Activated CD8-positive, alpha-beta memory T cell treated with anti-CD3 and anti-CD28 coated beads, Interleukin-2, amount 50 U/mL, for 1 hour (primary cell): ENCODE data around the gene VRTN.
"Not testable (repeated sequence)": the region's sequence is repeated elsewhere in the genome, so short reads cannot be mapped to it uniquely, and the experiment has no call there.

Source experiments
- DNase-seq: peaks from one replicate; pipeline ENCODE4 v3.0.0-alpha.2; 2020; ENCODE audit errors: extremely low read depth

Gene VRTN

GRCh38 chr14:74349757-74350156, 1.5 kb downstream of the VRTN start:
- no peak for DNase-seq

GRCh38 chr14:74350211-74350927, 2.1 kb downstream of the VRTN start:
- DNase-seq: no peak

DNA sequence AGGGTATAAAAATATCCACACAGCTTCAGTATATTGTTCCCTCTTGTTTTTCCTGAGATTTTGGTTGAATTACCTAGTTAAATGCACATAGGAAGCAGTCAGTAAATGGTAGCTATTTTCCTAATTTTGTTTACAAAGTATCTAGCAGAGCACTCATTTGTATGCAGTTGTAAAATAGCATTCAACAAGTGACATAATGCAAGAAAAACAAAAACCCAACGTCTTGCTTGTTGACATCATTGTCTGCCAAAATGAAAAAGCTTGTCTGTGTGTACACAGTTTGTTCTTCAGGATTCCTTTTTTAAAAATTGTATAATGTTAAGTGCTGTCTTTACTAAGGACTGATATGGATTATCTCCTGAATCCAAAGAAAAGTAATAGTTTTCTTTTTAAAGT, 2.7 kb downstream of the VRTN start:
- DNase-seq: no peak

- DNase-seq: no peak
Measured at GRCh38 chr14:74356892-74357575, 8.8 kb downstream of the VRTN start.

- no peak for DNase-seq
Measured at GRCh38 chr14:74357585-74357984, 9.3 kb downstream of the VRTN start.

GRCh38 chr14:74358176-74358829, 10.0 kb downstream of the VRTN start:
- DNase-seq: no peak

- no peak for DNase-seq
Measured at GRCh38 chr14:74360163-74360562, 11.9 kb downstream of the VRTN start.

GRCh38 chr14:74362361-74362915, 14.2 kb downstream of the VRTN start:
- DNase-seq: peak; percentile 2

DNA sequence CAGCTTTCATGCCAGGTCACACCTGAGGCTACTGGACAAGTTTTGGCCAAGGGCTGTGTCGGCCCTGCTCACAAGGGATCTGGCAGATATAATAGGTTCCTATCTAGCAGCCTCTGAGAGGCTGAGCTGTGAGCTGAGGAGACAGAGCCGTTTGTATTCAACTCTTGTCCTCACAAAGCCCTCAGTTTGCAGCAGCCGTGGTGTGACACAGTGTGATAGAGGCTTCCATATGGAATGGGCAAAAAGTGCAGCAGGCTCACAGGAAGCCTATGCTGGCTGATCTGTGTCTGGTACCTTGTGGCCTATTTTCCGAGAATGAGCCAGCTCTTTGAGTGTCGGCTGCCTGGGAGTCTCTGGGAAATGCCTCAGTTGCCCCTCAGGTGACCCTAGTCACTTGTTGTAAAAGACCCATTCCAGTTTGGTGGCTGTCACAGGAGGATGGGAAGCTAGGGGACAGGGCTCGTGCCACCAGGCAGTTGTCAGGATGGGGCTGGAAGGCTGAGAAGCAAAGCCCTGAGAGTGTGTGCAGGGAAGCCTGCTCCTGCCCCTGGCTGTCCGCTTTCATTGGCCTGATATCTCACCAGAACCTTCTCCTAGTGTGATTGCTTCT, 16.1 kb downstream of the VRTN start:
- DNase-seq: no peak

GRCh38 chr14:74368026-74368425, 19.8 kb downstream of the VRTN start:
- no peak for DNase-seq

- DNase-seq: no peak
Measured at GRCh38 chr14:74368441-74368840, 20.2 kb downstream of the VRTN start.

DNA sequence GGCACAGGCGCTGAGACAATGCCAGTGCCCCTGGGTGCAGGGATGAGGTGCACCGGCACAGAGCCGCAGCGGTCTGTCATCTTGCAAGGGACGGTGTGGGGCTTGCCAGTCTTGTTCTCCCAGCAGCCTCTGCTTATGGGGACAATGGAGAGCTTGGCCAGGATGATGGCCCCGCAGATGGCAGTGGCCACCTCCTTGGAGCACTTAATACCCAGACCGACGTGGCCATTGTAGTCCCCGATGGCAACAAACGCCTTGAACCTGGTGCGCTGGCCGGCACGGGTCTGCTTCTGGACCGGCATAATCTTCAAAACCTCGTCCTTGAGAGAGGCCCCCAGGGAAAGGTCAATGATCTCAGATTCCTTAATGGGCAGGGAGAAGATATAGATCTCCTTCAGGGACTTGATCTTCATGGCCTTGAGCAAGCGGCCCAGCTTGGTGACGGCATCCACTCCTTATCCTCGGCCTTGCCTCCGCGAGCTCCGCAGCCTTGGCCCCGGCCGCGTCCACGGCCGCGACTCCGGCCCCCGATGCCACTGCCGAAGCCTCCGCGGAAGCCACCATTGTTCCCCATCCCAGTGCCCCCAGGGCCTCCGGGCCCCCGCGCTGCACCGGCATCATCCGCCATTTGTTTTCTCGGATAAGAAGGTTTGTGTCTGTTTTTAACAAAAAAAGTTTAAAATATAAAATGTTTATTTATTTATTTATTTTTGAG, 29.9 kb downstream of the VRTN start:
- DNase-seq: no peak

- DNase-seq: no peak
Measured at GRCh38 chr14:74380172-74380571, 31.9 kb downstream of the VRTN start.

GRCh38 chr14:74380845-74381244, 32.6 kb downstream of the VRTN start:
- DNase-seq: no peak

DNA sequence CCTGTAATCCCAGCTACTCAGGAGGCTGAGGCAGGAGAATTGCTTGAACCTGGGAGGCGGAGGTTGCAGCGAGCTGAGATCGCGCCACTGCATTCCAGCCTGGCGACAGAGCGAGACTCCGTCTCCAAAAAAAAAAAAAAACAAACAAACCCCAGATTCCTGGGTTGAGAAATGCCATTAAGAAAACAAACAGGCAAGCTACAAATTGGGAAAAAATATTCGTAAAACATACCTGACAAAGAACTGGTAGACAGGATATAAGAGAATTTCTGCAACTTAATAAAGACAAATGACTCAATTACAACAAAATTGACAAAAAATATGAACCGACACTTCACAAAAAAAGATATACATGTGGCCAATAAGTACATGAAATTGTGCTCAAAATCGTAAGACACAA, 33.3 kb downstream of the VRTN start:
- DNase-seq: not testable (repeated sequence)

DNA sequence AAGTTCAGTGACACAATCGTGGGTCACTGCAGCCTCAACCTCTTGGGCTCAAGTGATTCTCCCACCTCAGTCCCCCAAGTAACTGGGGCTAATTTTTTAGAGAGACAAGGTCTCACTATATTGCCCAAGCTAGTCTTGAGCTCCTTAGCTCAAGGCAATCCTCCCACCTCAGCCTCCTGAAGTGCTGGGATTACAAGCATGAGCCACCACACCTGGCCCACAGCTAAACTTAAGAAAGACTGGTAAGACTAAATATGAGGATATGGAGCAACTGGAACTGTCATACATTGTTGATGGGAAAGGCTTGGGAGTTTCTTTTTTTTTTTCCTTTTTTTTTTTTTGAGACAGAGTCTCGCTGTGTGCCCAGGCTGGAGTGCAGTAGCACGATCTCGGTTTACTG, 34.0 kb downstream of the VRTN start:
- no peak for DNase-seq

GRCh38 chr14:74389980-74390379, 41.7 kb downstream of the VRTN start:
- no peak for DNase-seq

DNA sequence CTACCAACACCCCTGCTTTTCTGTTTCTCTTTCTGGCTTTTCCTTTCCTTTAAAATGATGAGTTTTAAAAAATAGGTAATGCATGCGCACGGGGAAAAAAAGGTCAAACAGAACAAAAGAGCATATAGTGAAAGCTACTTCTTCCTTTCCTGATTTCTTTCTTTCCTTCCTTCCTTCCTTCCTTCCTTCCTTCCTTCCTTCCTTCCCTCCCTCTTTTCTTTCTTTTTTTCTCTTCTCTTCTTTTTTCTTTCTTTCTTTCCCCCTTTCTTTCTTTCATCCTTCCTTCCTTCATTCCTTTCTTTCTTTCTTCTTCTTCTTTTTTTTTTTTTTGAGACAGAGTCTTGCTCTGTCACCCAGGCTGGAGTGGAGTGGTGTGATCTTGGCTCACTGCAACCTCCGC, 42.2 kb downstream of the VRTN start:
- DNase-seq: not testable (repeated sequence)

GRCh38 chr14:74391479-74391878, 43.2 kb downstream of the VRTN start:
- no peak for DNase-seq

GRCh38 chr14:74392616-74393570, 44.6 kb downstream of the VRTN start:
- no peak for DNase-seq
